HEK293 (cell line): ENCODE results near the gene PAPLN.

Experiments
- CTCF ChIA-PET: fragments of 350-600 bp; formaldehyde crosslinking; extraction: SDS; loops from one replicate; lab custom pipeline; 2021; ENCODE audit warnings: antibody characterized with exemption; lab: Yijun Ruan, JAX
- POLR2A ChIA-PET: fragments of 300-600 bp; formaldehyde crosslinking; extraction: SDS; loops from one replicate; lab custom pipeline; 2020; ENCODE audit warnings: antibody characterized with exemption, inconsistent platforms; lab: Yijun Ruan, JAX
- H3K27ac ChIP-seq: fragments of 200-500 bp; sonication (Bioruptor generic); 2 replicates; pipeline ENCODE4 v1.5.1; 2014; ENCODE audit warnings: low read depth, low read length, control low read depth, inconsistent platforms; ENCODE audit errors: extremely low read depth
- H3K36me3 ChIP-seq, 2 experiments: fragments of 200-500 bp in 1 of 2; sonication (Bioruptor generic) in 1 of 2; 1 replicate in 1 of 2; 2 replicates in 1 of 2; pipeline ENCODE4 v1.5.1; 2014 to 2017; ENCODE audit warnings: inconsistent platforms in 2 of 2, low read length in 2 of 2; ENCODE audit not compliant: control insufficient read depth in 2 of 2, insufficient read depth in 1 of 2
- H3K4me1 ChIP-seq: fragments of 200-500 bp; sonication (Bioruptor generic); 2 replicates; pipeline ENCODE4 v1.5.1; 2014; ENCODE audit warnings: mild to moderate bottlenecking, low read length, inconsistent platforms; ENCODE audit not compliant: control insufficient read depth, insufficient read depth
- H3K4me3 ChIP-seq: 2 replicates; pipeline ENCODE4 v1.5.1; 2011; ENCODE audit warnings: low read depth, mild to moderate bottlenecking, control low read depth, low read length, moderate library complexity
- H3K9me3 ChIP-seq: fragments of 200-500 bp; sonication (Bioruptor generic); 2 replicates; pipeline ENCODE4 v1.5.1; 2014; ENCODE audit warnings: low read depth, low read length, inconsistent platforms; ENCODE audit not compliant: control insufficient read depth, insufficient read depth
- CTCF ChIP-seq: fragments of 450-650 bp; formaldehyde crosslinking; IDR thresholded peaks from 2 replicates; pipeline ENCODE4 v1.5.1; 2016; ENCODE audit warnings: missing biosample characterization, missing genetic modification characterization
- ELK4 ChIP-seq: IDR thresholded peaks from 2 replicates; pipeline ENCODE4 v1.6.1; 2011; ENCODE audit warnings: mild to moderate bottlenecking, low read depth, low read length, borderline replicate concordance
- KLF10 ChIP-seq: fragments of 450-650 bp; IDR thresholded peaks from 2 replicates; pipeline ENCODE4 v1.5.1; 2018; ENCODE audit warnings: missing biosample characterization, mild to moderate bottlenecking, missing genetic modification characterization
- KLF17 ChIP-seq: fragments of 450-650 bp; formaldehyde crosslinking; IDR thresholded peaks from 2 replicates; pipeline ENCODE4 v1.5.1; 2016; ENCODE audit warnings: missing biosample characterization, missing genetic modification characterization
- WT1 ChIP-seq: fragments of 450-650 bp; formaldehyde crosslinking; IDR thresholded peaks from 2 replicates; pipeline ENCODE4 v1.5.1; 2016; ENCODE audit warnings: missing biosample characterization, missing genetic modification characterization
- ZBTB26 ChIP-seq: fragments of 450-650 bp; formaldehyde crosslinking; optimal IDR thresholded peaks from 2 replicates; pipeline ENCODE3; 2016; ENCODE audit warnings: missing biosample characterization, mild to moderate bottlenecking, missing genetic modification characterization
- ZBTB7A ChIP-seq: fragments of 450-650 bp; formaldehyde crosslinking; IDR thresholded peaks from 2 replicates; pipeline ENCODE4 v1.5.1; 2016; ENCODE audit warnings: low read depth, missing biosample characterization, missing genetic modification characterization
- ZBTB8A ChIP-seq: fragments of 450-650 bp; formaldehyde crosslinking; IDR thresholded peaks from 2 replicates; pipeline ENCODE4 v1.5.1; 2016; ENCODE audit warnings: missing biosample characterization, missing genetic modification characterization
- ZNF133 ChIP-seq: fragments of 450-650 bp; formaldehyde crosslinking; IDR thresholded peaks from 2 replicates; pipeline ENCODE4 v1.5.1; 2016; ENCODE audit warnings: missing biosample characterization, missing genetic modification characterization
- ZNF2 ChIP-seq: fragments of 450-650 bp; formaldehyde crosslinking; IDR thresholded peaks from 2 replicates; pipeline ENCODE4 v1.5.1; 2016; ENCODE audit warnings: missing biosample characterization, missing genetic modification characterization
- ZNF211 ChIP-seq: fragments of 450-650 bp; formaldehyde crosslinking; IDR thresholded peaks from 2 replicates; pipeline ENCODE4 v1.5.1; 2016; ENCODE audit warnings: low read depth, missing biosample characterization, missing genetic modification characterization
- ZNF223 ChIP-seq: fragments of 450-650 bp; formaldehyde crosslinking; IDR thresholded peaks from 2 replicates; pipeline ENCODE4 v1.5.1; 2016; ENCODE audit warnings: missing biosample characterization, missing genetic modification characterization
- ZNF239 ChIP-seq: fragments of 450-650 bp; formaldehyde crosslinking; IDR thresholded peaks from 2 replicates; pipeline ENCODE4 v1.5.1; 2016; ENCODE audit warnings: missing biosample characterization, missing genetic modification characterization
- ZNF266 ChIP-seq: fragments of 450-650 bp; formaldehyde crosslinking; IDR thresholded peaks from 2 replicates; pipeline ENCODE4 v1.5.1; 2016; ENCODE audit warnings: missing biosample characterization, missing genetic modification characterization, low read depth
- ZNF366 ChIP-seq: fragments of 450-650 bp; formaldehyde crosslinking; conservative IDR thresholded peaks from 2 replicates; pipeline ENCODE4 v1.5.1; 2016; ENCODE audit warnings: missing biosample characterization, missing genetic modification characterization
- ZNF416 ChIP-seq: fragments of 450-650 bp; formaldehyde crosslinking; IDR thresholded peaks from 2 replicates; pipeline ENCODE4 v1.5.1; 2016; ENCODE audit warnings: missing biosample characterization, missing genetic modification characterization
- ZNF529 ChIP-seq: fragments of 450-650 bp; formaldehyde crosslinking; IDR thresholded peaks from 2 replicates; pipeline ENCODE4 v1.5.1; 2017; ENCODE audit warnings: missing genetic modification characterization, missing biosample characterization; ENCODE audit not compliant: insufficient replicate concordance
- ZNF544 ChIP-seq: fragments of 450-650 bp; formaldehyde crosslinking; IDR thresholded peaks from 2 replicates; pipeline ENCODE4 v1.5.0; 2017; ENCODE audit warnings: missing biosample characterization, missing genetic modification characterization
- ZNF585B ChIP-seq: fragments of 450-650 bp; formaldehyde crosslinking; IDR thresholded peaks from 2 replicates; pipeline ENCODE4 v1.5.1; 2016; ENCODE audit warnings: missing biosample characterization, missing genetic modification characterization
- ZNF704 ChIP-seq: fragments of 450-650 bp; formaldehyde crosslinking; IDR thresholded peaks from 2 replicates; pipeline ENCODE4 v1.5.1; 2016; ENCODE audit warnings: missing biosample characterization, missing genetic modification characterization
- ZNF785 ChIP-seq: fragments of 450-650 bp; formaldehyde crosslinking; IDR thresholded peaks from 2 replicates; pipeline ENCODE4 v1.5.1; 2016; ENCODE audit warnings: missing biosample characterization, missing genetic modification characterization
- ZNF791 ChIP-seq: fragments of 450-650 bp; formaldehyde crosslinking; IDR thresholded peaks from 2 replicates; pipeline ENCODE4 v1.5.1; 2016; ENCODE audit warnings: missing biosample characterization, missing genetic modification characterization
- ZSCAN23 ChIP-seq: fragments of 450-650 bp; formaldehyde crosslinking; IDR thresholded peaks from 2 replicates; pipeline ENCODE4 v1.5.1; 2016; ENCODE audit warnings: missing biosample characterization, missing genetic modification characterization

Gene PAPLN

GRCh38 chr14:73217411-73217810 is 19.9 kb upstream of the PAPLN start (continued):
- TF ChIP-seq KLF10 (no peak), ZNF416 (tag by site-specific recombination) (no peak), KLF17 (tag by site-specific recombination) (no peak), ZNF266 (tag by site-specific recombination) (no peak)

GRCh38 chr14:73220061-73220460 is 17.2 kb upstream of the PAPLN start:
- CTCF ChIA-PET: interaction anchor here (0.6 to 1.3 kb wide), 2 partner anchors 8 to 856 kb away, joined by 3 read pairs; no protein-coding TSS in a partner anchor
- peaks cover 23 to 53% of the 10 kb centered on the region in 2 experiments for H3K36me3 ChIP-seq
- no peaks in the 10 kb centered on the region for H3K4me1 ChIP-seq
- no peak overlapping the region for H3K4me3 ChIP-seq
- no peak for TF ChIP-seq ZBTB7A (tag by site-specific recombination)
- no peak for TF ChIP-seq ZNF223 (tag by site-specific recombination)
- TF ChIP-seq ZNF133: no peak
- TF ChIP-seq ZNF544 (tag by site-specific recombination): no peak
- TF ChIP-seq ZNF239 (tag by site-specific recombination): no peak
- no peak for TF ChIP-seq ZNF211 (tag by site-specific recombination)
- TF ChIP-seq CTCF (tag by site-specific recombination): no peak
- no peak for TF ChIP-seq ZNF704 (tag by site-specific recombination)
- TF ChIP-seq ELK4: no peak
- TF ChIP-seq, all 188 proteins: peak for 0
- H3K9me3 ChIP-seq: no peaks in the 10 kb centered on the region
- H3K27ac ChIP-seq: no peak overlapping the region
- POLR2A ChIA-PET: no interaction called here

GRCh38 chr14:73220634-73221033 is 16.7 kb upstream of the PAPLN start:
- H3K36me3 ChIP-seq: peaks cover 23 to 51% of the 10 kb centered on the region in 2 experiments
- no peak overlapping the region for H3K27ac ChIP-seq
- no peaks in the 10 kb centered on the region for H3K4me1 ChIP-seq
- ChIA-PET POLR2A (no interaction called here), CTCF (interaction anchor here (0.6 kb wide), 1 partner anchor 856 kb away, joined by 3 read pairs; no protein-coding TSS in a partner anchor)
- TF ChIP-seq ZSCAN23 (no peak), ZBTB8A (no peak), ZNF366 (tag by site-specific recombination) (no peak)
- no peaks in the 10 kb centered on the region for H3K9me3 ChIP-seq
- no peak overlapping the region for H3K4me3 ChIP-seq

GRCh38 chr14:73221945-73222344 is 15.4 kb upstream of the PAPLN start:
- H3K36me3 ChIP-seq: peaks cover 16 to 44% of the 10 kb centered on the region in 2 experiments
- POLR2A ChIA-PET: no interaction called here
- no peak overlapping the region for H3K27ac ChIP-seq
- H3K4me3 ChIP-seq: no peak overlapping the region
- CTCF ChIA-PET: interaction anchor here (0.7 kb wide), 1 partner anchor 17 kb away, joined by 3 read pairs; no protein-coding TSS in a partner anchor
- H3K9me3 ChIP-seq: no peaks in the 10 kb centered on the region
- H3K4me1 ChIP-seq: no peaks in the 10 kb centered on the region; the same call in 1 of the 2 replicates
- TF ChIP-seq WT1 (tag by site-specific recombination) (no peak), ZNF2 (tag by site-specific recombination) (no peak), ZNF529 (tag by site-specific recombination) (no peak), ZNF239 (tag by site-specific recombination) (no peak), ZBTB26 (tag by site-specific recombination) (no peak), ZNF785 (tag by site-specific recombination) (no peak), ZNF791 (tag by site-specific recombination) (no peak), ZNF585B (no peak)
